HEK293 (cell line): ENCODE measurements around the gene SAMD9.

Experiments
- CTCF ChIP-seq: fragments of 450-650 bp; formaldehyde crosslinking; IDR thresholded peaks from 2 replicates; pipeline ENCODE4 v1.5.1; 2016; ENCODE audit warnings: missing biosample characterization, missing genetic modification characterization
- KLF7 ChIP-seq: fragments of 450-650 bp; formaldehyde crosslinking; IDR thresholded peaks from 2 replicates; pipeline ENCODE4 v1.5.1; 2016; ENCODE audit warnings: missing biosample characterization, missing genetic modification characterization, borderline replicate concordance
- PBX3 ChIP-seq: sonication (generic); formaldehyde crosslinking; IDR thresholded peaks from 2 replicates; pipeline ENCODE4 v1.8.1; 2022; ENCODE audit warnings: mild to moderate bottlenecking, moderate library complexity, missing genetic modification reagents
- ZNF239 ChIP-seq: fragments of 450-650 bp; formaldehyde crosslinking; IDR thresholded peaks from 2 replicates; pipeline ENCODE4 v1.5.1; 2016; ENCODE audit warnings: missing biosample characterization, missing genetic modification characterization
- ZNF76 ChIP-seq: fragments of 450-650 bp; formaldehyde crosslinking; IDR thresholded peaks from 2 replicates; pipeline ENCODE4; 2016; ENCODE audit warnings: low read depth, missing biosample characterization, missing genetic modification characterization, borderline replicate concordance

GRCh38 chr7:93055543-93056107 is 62.2 kb downstream of the SAMD9 start:
- TF ChIP-seq ZNF239 (tag by site-specific recombination) (no peak), CTCF (no peak; the same call in 1 of the 2 replicates), ZNF76 (tag by site-specific recombination) (no peak), PBX3 (no peak), KLF7 (tag by site-specific recombination) (no peak)
